SK-N-SH treated with all-trans-retinoic acid at 6 μM for 48 hours (cell line): Measurements from ENCODE around the gene TMEM40.

Experiments
- ATAC-seq: fragments of 200-7000 bp; cut with Tn5 transposase; 3 replicates; pipeline ENCODE4 v1.9.1; 2020; ENCODE audit warnings: mild to moderate bottlenecking, moderate library complexity
- ARNTL ChIP-seq: fragments of 450-650 bp; formaldehyde crosslinking; IDR thresholded peaks from 2 replicates; pipeline ENCODE4 v1.5.0; 2020; ENCODE audit warnings: low read depth, mild to moderate bottlenecking, moderate library complexity, borderline replicate concordance
- BACH2 ChIP-seq: fragments of 250-450 bp; sonication (Bioruptor Pico); IDR thresholded peaks from 2 replicates; pipeline ENCODE4 v1.9.0; 2021; ENCODE audit warnings: mild to moderate bottlenecking, borderline replicate concordance
- CREB5 ChIP-seq: fragments of 250-450 bp; sonication (Bioruptor Pico); IDR thresholded peaks from 2 replicates; pipeline ENCODE4 v1.5.1; 2020; ENCODE audit warnings: low read depth, mild to moderate bottlenecking, moderate library complexity
- CSDC2 ChIP-seq: fragments of 250-450 bp; sonication (Bioruptor Pico); IDR thresholded peaks from 2 replicates; pipeline ENCODE4 v1.5.0; 2020; ENCODE audit warnings: mild to moderate bottlenecking, moderate library complexity
- CSRNP3 ChIP-seq: fragments of 250-450 bp; sonication (Bioruptor Pico); IDR thresholded peaks from 2 replicates; pipeline ENCODE4 v1.5.1; 2021; ENCODE audit warnings: mild to moderate bottlenecking, moderate library complexity
- ESRRG ChIP-seq: fragments of 250-450 bp; sonication (Bioruptor Pico); IDR thresholded peaks from 2 replicates; pipeline ENCODE4 v1.6.1; 2021; ENCODE audit warnings: mild to moderate bottlenecking
- GLIS3 ChIP-seq: fragments of 250-450 bp; sonication (Bioruptor Pico); IDR thresholded peaks from 2 replicates; pipeline ENCODE4 v1.5.0; 2020; ENCODE audit warnings: mild to moderate bottlenecking, moderate library complexity
- ISL1 ChIP-seq: fragments of 250-450 bp; sonication (Bioruptor Pico); IDR thresholded peaks from 2 replicates; pipeline ENCODE4 v2.1.2; 2022; ENCODE audit warnings: mild to moderate bottlenecking, moderate library complexity
- PATZ1 ChIP-seq: fragments of 250-450 bp; sonication (Bioruptor Pico); IDR thresholded peaks from 2 replicates; pipeline ENCODE4 v1.8.0; 2020; ENCODE audit warnings: mild to moderate bottlenecking, moderate library complexity, borderline replicate concordance
- POU6F1 ChIP-seq: fragments of 250-450 bp; sonication (Bioruptor Pico); IDR thresholded peaks from 2 replicates; pipeline ENCODE4 v1.8.0; 2021; ENCODE audit warnings: low read depth, mild to moderate bottlenecking, moderate library complexity, borderline replicate concordance
- PPARA ChIP-seq: fragments of 250-450 bp; sonication (Bioruptor Pico); IDR thresholded peaks from 2 replicates; pipeline ENCODE4 v1.5.0; 2020; ENCODE audit warnings: mild to moderate bottlenecking, borderline replicate concordance
- RARB ChIP-seq: fragments of 250-450 bp; sonication (Bioruptor Pico); IDR thresholded peaks from 2 replicates; pipeline ENCODE4 v1.8.0; 2021; ENCODE audit warnings: mild to moderate bottlenecking, moderate library complexity
- SNAI2 ChIP-seq: fragments of 250-450 bp; sonication (Bioruptor Pico); IDR thresholded peaks from 2 replicates; pipeline ENCODE4 v1.5.0; 2020; ENCODE audit warnings: mild to moderate bottlenecking, moderate library complexity
- TCF4 ChIP-seq: fragments of 250-450 bp; sonication (Bioruptor Pico); IDR thresholded peaks from 2 replicates; pipeline ENCODE4 v1.8.0; 2021; ENCODE audit warnings: mild to moderate bottlenecking, moderate library complexity, borderline replicate concordance
- TOX ChIP-seq: fragments of 250-450 bp; sonication (Bioruptor Pico); IDR thresholded peaks from 2 replicates; pipeline ENCODE4 v1.8.0; 2021; ENCODE audit warnings: mild to moderate bottlenecking, moderate library complexity, borderline replicate concordance
- TSHZ2 ChIP-seq: fragments of 250-450 bp; sonication (Bioruptor Pico); IDR thresholded peaks from 2 replicates; pipeline ENCODE4 v1.5.0; 2020; ENCODE audit warnings: mild to moderate bottlenecking, moderate library complexity
- ZC3H10 ChIP-seq: fragments of 250-450 bp; sonication (Bioruptor Pico); IDR thresholded peaks from 2 replicates; pipeline ENCODE4 v1.5.1; 2021; ENCODE audit warnings: mild to moderate bottlenecking, moderate library complexity
- ZFP3 ChIP-seq: fragments of 250-450 bp; sonication (Bioruptor Pico); IDR thresholded peaks from 2 replicates; pipeline ENCODE4 v1.5.0; 2020; ENCODE audit warnings: mild to moderate bottlenecking, moderate library complexity
- ZFP30 ChIP-seq: fragments of 450-650 bp; formaldehyde crosslinking; IDR thresholded peaks from 2 replicates; pipeline ENCODE4 v1.5.0; 2022; ENCODE audit warnings: mild to moderate bottlenecking, moderate library complexity
- ZNF565 ChIP-seq: fragments of 450-650 bp; formaldehyde crosslinking; conservative IDR thresholded peaks from 2 replicates; pipeline ENCODE4 v1.5.0; 2020; ENCODE audit warnings: low read depth, mild to moderate bottlenecking, moderate library complexity
- ZNF70 ChIP-seq: fragments of 450-650 bp; formaldehyde crosslinking; IDR thresholded peaks from 2 replicates; pipeline ENCODE4 v1.5.0; 2020; ENCODE audit warnings: mild to moderate bottlenecking, moderate library complexity
- ZNF8 ChIP-seq: fragments of 450-650 bp; formaldehyde crosslinking; IDR thresholded peaks from 2 replicates; pipeline ENCODE4 v1.5.0; 2020; ENCODE audit warnings: mild to moderate bottlenecking, moderate library complexity

TMEM40 gene

GRCh38 chr3:12807601-12808359, 48.7 kb upstream of the TMEM40 start:
- no peak for ATAC-seq
- TF ChIP-seq SNAI2 (no peak), ISL1 (CRISPR knock-in tag) (no peak), ARNTL (CRISPR knock-in tag) (no peak), ZNF70 (CRISPR knock-in tag) (no peak), RARB (CRISPR knock-in tag) (no peak), ZFP30 (CRISPR knock-in tag) (no peak), POU6F1 (CRISPR knock-in tag) (no peak), ESRRG (CRISPR knock-in tag) (no peak), PATZ1 (no peak), BACH2 (CRISPR knock-in tag) (no peak), ZNF565 (no peak), ZC3H10 (CRISPR knock-in tag) (no peak), CSRNP3 (no peak), PPARA (CRISPR knock-in tag) (no peak), GLIS3 (no peak), ZNF8 (CRISPR knock-in tag) (no peak), CREB5 (CRISPR knock-in tag) (no peak)

- no peak for TF ChIP-seq TCF4
- no peak for TF ChIP-seq RARB (CRISPR knock-in tag)
- TF ChIP-seq ESRRG (CRISPR knock-in tag), result no peak
- TF ChIP-seq TSHZ2, result no peak
- no peak for TF ChIP-seq ARNTL (CRISPR knock-in tag)
- no peak for TF ChIP-seq PATZ1
- no peak for ATAC-seq
Measured at GRCh38 chr3:12807066-12807465, 48.0 kb upstream of the TMEM40 start.

GRCh38 chr3:12803371-12803770, 44.3 kb upstream of the TMEM40 start:
- ATAC-seq, result no peak
- TF ChIP-seq ISL1 (CRISPR knock-in tag), result no peak
- no peak for TF ChIP-seq CSDC2 (CRISPR knock-in tag)
- no peak for TF ChIP-seq BACH2 (CRISPR knock-in tag)
- no peak for TF ChIP-seq TOX (CRISPR knock-in tag)
- TF ChIP-seq GLIS3, result no peak
- no peak for TF ChIP-seq ESRRG (CRISPR knock-in tag)
- no peak for TF ChIP-seq ARNTL (CRISPR knock-in tag)
- no peak for TF ChIP-seq ZNF565
- TF ChIP-seq PATZ1, result no peak
- TF ChIP-seq CSRNP3, result no peak
- TF ChIP-seq ZFP3, result no peak
- no peak for TF ChIP-seq ZC3H10 (CRISPR knock-in tag)
